Measurements from ENCODE around the gene ABCC11.

DNA sequence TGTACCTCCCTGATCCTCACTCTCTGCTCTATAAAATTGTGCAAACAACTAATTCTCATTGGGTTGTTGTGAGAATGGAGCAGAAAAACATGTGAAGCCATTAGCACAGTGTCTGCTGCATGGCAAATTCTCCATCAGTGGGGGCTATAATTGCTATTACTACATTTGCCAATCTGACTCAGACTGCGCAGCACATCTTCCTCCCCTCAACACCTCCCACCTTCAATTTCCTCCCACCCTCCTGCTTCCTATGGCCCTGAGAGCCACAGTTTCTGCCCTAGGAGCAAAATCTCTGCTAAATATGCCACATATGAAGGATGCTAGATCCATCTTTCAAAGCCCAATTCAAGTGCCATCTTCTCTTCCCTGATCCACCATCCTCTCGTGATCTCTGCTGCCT is 128.5 kb downstream of the ABCC11 start:
- TF ChIP-seq POLR2A (IDR thresholded peaks at IDR 0.05; ENCODE audit: low read length): no peak
- no peak for TF ChIP-seq GATA1 (IDR thresholded peaks at IDR 0.05; ENCODE audit: low read depth, low read length)

All from erythroblast (primary cell).